ENCODE data around the gene FNDC3B.
A peak's percentile ranks its signal among the peaks of the same experiment; 100 is the strongest.

Gene FNDC3B

DNA sequence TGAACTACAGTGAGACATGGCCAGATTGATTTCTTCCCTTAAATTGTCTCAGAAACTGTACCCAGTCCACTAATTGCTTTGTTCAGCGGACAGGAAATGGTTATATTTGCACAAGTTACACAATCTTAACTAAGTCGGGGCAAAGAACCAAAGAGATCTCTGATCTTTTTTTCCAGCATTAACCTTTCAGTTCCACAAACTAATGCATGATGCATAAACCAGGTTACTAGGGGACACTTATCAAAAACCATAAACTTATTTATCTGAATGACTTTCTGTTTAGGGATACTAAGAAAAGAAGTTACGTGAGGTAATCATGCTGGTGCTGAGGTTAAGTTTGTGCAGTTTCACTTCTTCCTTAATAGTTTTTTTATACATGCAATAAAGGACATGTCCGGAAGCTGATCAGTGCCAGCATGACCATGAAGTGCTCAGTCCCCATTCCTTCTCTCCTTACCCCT is 22.4 kb downstream of the FNDC3B start:
- TF ChIP-seq, protein P1, sequence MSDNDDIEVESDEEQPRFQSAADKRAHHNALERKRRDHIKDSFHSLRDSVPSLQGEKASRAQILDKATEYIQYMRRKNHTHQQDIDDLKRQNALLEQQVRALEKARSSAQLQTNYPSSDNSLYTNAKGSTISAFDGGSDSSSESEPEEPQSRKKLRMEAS (IDR thresholded peaks at IDR 0.05; ENCODE audit: low read depth, low read length), result peak; percentile 7; the same call in 1 of the 2 replicates
- TF ChIP-seq MYC (IDR thresholded peaks at IDR 0.05; ENCODE audit: low read depth, low read length) (peak; percentile 55), POLR2A (IDR thresholded peaks at IDR 0.05; ENCODE audit: extremely low read depth, insufficient read length) (no peak)
- TF ChIP-seq, protein P2, sequence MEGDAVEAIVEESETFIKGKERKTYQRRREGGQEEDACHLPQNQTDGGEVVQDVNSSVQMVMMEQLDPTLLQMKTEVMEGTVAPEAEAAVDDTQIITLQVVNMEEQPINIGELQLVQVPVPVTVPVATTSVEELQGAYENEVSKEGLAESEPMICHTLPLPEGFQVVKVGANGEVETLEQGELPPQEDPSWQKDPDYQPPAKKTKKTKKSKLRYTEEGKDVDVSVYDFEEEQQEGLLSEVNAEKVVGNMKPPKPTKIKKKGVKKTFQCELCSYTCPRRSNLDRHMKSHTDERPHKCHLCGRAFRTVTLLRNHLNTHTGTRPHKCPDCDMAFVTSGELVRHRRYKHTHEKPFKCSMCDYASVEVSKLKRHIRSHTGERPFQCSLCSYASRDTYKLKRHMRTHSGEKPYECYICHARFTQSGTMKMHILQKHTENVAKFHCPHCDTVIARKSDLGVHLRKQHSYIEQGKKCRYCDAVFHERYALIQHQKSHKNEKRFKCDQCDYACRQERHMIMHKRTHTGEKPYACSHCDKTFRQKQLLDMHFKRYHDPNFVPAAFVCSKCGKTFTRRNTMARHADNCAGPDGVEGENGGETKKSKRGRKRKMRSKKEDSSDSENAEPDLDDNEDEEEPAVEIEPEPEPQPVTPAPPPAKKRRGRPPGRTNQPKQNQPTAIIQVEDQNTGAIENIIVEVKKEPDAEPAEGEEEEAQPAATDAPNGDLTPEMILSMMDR (IDR thresholded peaks at IDR 0.05; ENCODE audit: low read depth, low read length), result no peak
- H3K4me3 ChIP-seq (ENCODE audit: low read depth, low read length), result peak overlapping the region; percentile 40

DNA sequence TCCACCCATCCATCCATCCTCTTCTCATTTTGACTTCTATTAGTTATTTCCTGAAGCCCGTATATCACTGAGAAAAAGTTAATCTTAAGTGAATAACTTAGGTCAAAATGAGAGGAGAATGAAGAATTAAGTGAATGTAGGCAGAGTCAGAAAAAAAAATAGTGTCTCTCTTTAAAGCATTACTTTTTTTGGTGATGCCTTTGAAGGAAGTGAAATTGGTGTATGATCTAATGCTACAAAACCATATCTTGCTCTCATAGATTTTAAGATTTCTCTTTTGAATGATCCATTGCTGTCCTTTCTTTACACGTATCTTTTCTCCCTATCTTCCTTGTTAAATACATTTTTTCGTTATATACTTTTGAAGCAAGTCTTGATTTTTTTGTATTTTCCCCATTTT is 23.4 kb downstream of the FNDC3B start:
- DNase-seq (ENCODE audit: low read depth), result no peak
- no peak for TF ChIP-seq MYC (IDR thresholded peaks at IDR 0.05; ENCODE audit: low read depth, low read length)
- TF ChIP-seq POLR2A (IDR thresholded peaks at IDR 0.05; ENCODE audit: extremely low read depth, insufficient read length), result no peak
- TF ChIP-seq, protein P1 (IDR thresholded peaks at IDR 0.05; ENCODE audit: low read depth, low read length), result no peak
- TF ChIP-seq, protein P2 (IDR thresholded peaks at IDR 0.05; ENCODE audit: low read depth, low read length), result no peak

More for the DNA sequence above, 22.4 kb downstream of the FNDC3B start:
- DNase-seq (ENCODE audit: low read depth), result peak; percentile 76

DNA sequence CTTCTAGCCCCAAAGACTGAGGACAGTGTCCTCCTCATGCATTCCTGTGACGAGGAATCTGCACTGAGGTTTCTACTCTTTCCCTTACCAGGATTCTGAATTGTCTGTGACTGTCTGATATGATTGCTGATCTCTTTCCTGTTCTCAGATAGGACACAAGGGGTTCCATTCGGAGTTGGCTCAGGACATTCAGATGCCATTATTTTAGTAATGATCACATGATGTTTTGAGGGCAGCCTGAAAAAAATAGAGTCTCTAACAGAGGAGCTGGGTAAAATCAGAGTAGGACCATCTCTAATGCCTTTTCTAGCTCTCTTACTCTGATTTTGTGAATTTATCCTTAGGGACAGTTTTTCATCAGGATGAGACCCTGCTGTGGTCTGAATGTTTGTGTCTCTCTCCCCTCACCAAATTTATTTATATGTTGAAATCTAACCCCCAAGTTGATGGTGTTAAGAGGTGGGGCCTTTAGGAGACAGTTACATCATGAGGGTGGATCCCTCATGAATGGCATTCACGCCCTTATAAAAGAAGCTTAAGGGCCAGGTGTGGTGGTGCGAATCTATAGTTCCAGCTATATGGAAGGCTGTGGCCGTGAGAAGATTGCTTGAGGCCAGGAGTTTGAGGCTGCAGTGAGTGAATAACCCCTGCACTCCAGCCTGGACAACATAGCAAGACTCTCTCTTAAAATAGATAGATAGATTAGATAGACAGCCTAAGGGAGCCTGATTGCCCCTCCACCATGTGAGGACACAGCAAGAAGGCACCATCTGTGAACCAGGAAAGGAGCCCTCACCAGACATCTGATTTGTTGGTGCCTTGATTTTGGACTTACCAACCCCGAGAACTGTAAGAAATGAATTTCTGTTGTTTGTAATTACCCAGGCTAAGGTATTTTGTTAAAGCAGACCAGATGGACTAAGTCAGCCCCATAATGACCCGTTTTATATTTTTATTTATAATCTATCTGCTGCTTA is 24.4 kb downstream of the FNDC3B start:
- no peak for DNase-seq (ENCODE audit: low read depth)
- TF ChIP-seq, protein P1 (IDR thresholded peaks at IDR 0.05; ENCODE audit: low read depth, low read length), result no peak
- no peak overlapping the region for H3K4me3 ChIP-seq (ENCODE audit: low read depth, low read length)

More for the DNA sequence above, 23.4 kb downstream of the FNDC3B start:
- no peak overlapping the region for H3K4me3 ChIP-seq (ENCODE audit: low read depth, low read length)

DNA sequence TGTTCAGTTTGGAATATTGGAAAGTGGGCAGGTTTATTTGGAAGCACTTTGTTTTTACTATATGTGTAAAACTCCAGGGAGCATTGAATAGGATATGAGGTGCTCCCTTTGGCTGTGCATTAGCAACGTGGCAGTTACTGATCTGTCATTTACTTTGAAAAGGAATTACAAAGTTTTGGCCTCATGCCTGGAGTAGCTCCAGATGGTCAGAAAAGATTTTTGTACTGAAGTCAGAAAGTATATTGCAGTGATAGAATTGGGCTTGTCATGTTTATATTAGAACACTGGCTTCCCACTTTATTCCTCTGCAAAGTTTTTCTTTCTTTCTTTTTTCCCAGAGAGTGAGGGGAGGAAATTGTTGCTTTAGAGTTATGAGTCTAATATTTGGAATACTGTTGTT is 26.1 kb downstream of the FNDC3B start:
- no peak overlapping the region for H3K4me3 ChIP-seq (ENCODE audit: low read depth, low read length)
- no peak for TF ChIP-seq MYC (IDR thresholded peaks at IDR 0.05; ENCODE audit: low read depth, low read length)
- no peak for TF ChIP-seq POLR2A (IDR thresholded peaks at IDR 0.05; ENCODE audit: extremely low read depth, insufficient read length)
- TF ChIP-seq, protein P2 (IDR thresholded peaks at IDR 0.05; ENCODE audit: low read depth, low read length), result no peak
- TF ChIP-seq, protein P1 (IDR thresholded peaks at IDR 0.05; ENCODE audit: low read depth, low read length), result no peak
- no peak for DNase-seq (ENCODE audit: low read depth)

DNA sequence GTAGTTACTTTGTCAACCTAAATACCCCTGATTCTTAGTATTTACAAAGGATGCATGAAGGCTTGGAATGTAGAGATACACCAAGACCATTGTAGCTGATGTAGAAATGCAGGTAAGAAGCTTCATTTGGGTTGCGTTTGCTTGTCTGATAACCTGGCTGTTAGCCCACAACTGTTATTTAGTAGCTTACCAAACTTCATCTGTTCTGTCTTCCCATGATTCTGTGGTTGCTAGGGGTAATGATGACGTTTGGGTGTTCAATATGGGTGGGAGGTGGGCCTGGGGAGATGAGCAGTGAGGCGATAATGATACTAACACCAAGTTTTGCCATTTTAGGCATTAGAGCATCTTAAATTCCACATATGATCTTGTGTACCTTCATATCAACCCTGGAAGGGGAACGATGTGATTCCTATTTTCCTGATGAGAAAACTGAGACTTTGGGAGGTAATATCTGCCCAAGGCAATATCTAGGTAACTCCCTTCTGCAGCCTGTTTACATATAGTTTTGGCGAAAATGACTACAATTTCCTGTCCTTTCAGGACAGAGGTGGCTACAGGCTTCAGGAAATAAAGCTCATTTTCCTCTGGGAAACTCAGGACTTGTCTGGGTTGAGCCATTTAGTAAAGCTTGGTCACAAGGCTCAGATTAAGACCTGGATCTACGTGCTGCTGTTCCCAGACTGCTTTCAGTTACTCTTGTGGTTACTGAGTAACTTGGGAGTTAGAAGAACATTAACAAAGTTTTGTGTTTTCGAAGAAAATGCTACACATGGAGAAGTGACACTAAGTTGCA is 26.8 kb downstream of the FNDC3B start:
- peak; percentile 36 for DNase-seq (ENCODE audit: low read depth)
- TF ChIP-seq, protein P1 (IDR thresholded peaks at IDR 0.05; ENCODE audit: low read depth, low read length), result no peak
- no peak for TF ChIP-seq MYC (IDR thresholded peaks at IDR 0.05; ENCODE audit: low read depth, low read length)
- TF ChIP-seq, protein P2 (IDR thresholded peaks at IDR 0.05; ENCODE audit: low read depth, low read length), result no peak
- no peak for TF ChIP-seq POLR2A (IDR thresholded peaks at IDR 0.05; ENCODE audit: extremely low read depth, insufficient read length)
- H3K4me3 ChIP-seq (ENCODE audit: low read depth, low read length), result no peak overlapping the region
